ENCODE results near the gene SEMA6B.
A peak's percentile ranks its signal among the peaks of the same experiment; 100 is the strongest.

Gene SEMA6B

GRCh38 chr19:4497770-4498389 is 61.6 kb downstream of the SEMA6B start:
- no peak overlapping the region for H3K9ac ChIP-seq (ENCODE audit: low read length)
- H4K20me1 ChIP-seq (ENCODE audit: insufficient read depth, low read length): no peaks in the 10 kb centered on the region
- H3K4me1 ChIP-seq (ENCODE audit: low read length): no peaks in the 10 kb centered on the region
- no peak overlapping the region for H2AFZ ChIP-seq (ENCODE audit: low read depth, low read length)
- H3K79me2 ChIP-seq (ENCODE audit: low read length): no peaks in the 10 kb centered on the region
- H3K4me3 ChIP-seq (ENCODE audit: low read length): no peak overlapping the region
- H3K36me3 ChIP-seq (replicated peaks; ENCODE audit: low read depth, low read length): peaks cover 40% of the 10 kb centered on the region
- TF ChIP-seq CTCF (IDR thresholded peaks at IDR 0.05; ENCODE audit: low read depth, low read length) (no peak), EZH2phosphoT487 (IDR thresholded peaks at IDR 0.05; ENCODE audit: low read depth) (no peak)
- H3K27ac ChIP-seq (ENCODE audit: low read length): no peak overlapping the region
- H3K9me3 ChIP-seq (ENCODE audit: insufficient read depth, low read length): no peaks in the 10 kb centered on the region
- no peaks in the 10 kb centered on the region for H3K27me3 ChIP-seq (ENCODE audit: low read depth, low read length)
- H3K4me2 ChIP-seq (ENCODE audit: low read length): no peak overlapping the region

GRCh38 chr19:4496304-4496703 is 63.2 kb downstream of the SEMA6B start:
- Histone ChIP-seq H3K4me1 (ENCODE audit: low read length) (no peaks in the 10 kb centered on the region), H3K4me2 (ENCODE audit: low read length) (no peak overlapping the region), H3K9ac (ENCODE audit: low read length) (no peak overlapping the region), H3K4me3 (ENCODE audit: low read length) (no peak overlapping the region), H2AFZ (ENCODE audit: low read depth, low read length) (no peak overlapping the region), H4K20me1 (ENCODE audit: insufficient read depth, low read length) (no peaks in the 10 kb centered on the region), H3K36me3 (replicated peaks; ENCODE audit: low read depth, low read length) (peaks cover 53% of the 10 kb centered on the region), H3K27me3 (ENCODE audit: low read depth, low read length) (no peaks in the 10 kb centered on the region), H3K27ac (ENCODE audit: low read length) (no peak overlapping the region), H3K79me2 (ENCODE audit: low read length) (no peaks in the 10 kb centered on the region), H3K9me3 (ENCODE audit: insufficient read depth, low read length) (no peaks in the 10 kb centered on the region)
- TF ChIP-seq CTCF (IDR thresholded peaks at IDR 0.05; ENCODE audit: low read depth, low read length): no peak
- TF ChIP-seq EZH2phosphoT487 (IDR thresholded peaks at IDR 0.05; ENCODE audit: low read depth): no peak

- Histone ChIP-seq H2AFZ (ENCODE audit: low read depth, low read length) (no peak overlapping the region), H3K4me1 (ENCODE audit: low read length) (no peaks in the 10 kb centered on the region), H3K27ac (ENCODE audit: low read length) (no peak overlapping the region), H3K79me2 (ENCODE audit: low read length) (no peaks in the 10 kb centered on the region), H4K20me1 (ENCODE audit: insufficient read depth, low read length) (no peaks in the 10 kb centered on the region), H3K27me3 (ENCODE audit: low read depth, low read length) (no peaks in the 10 kb centered on the region), H3K4me3 (ENCODE audit: low read length) (no peak overlapping the region), H3K36me3 (replicated peaks; ENCODE audit: low read depth, low read length) (peaks cover 50% of the 10 kb centered on the region), H3K4me2 (ENCODE audit: low read length) (no peak overlapping the region), H3K9me3 (ENCODE audit: insufficient read depth, low read length) (no peaks in the 10 kb centered on the region), H3K9ac (ENCODE audit: low read length) (no peak overlapping the region)
- no peak for TF ChIP-seq EZH2phosphoT487 (IDR thresholded peaks at IDR 0.05; ENCODE audit: low read depth)
- peak; percentile 68 for TF ChIP-seq CTCF (IDR thresholded peaks at IDR 0.05; ENCODE audit: low read depth, low read length)
Measured at GRCh38 chr19:4495471-4495870, 64.0 kb downstream of the SEMA6B start.

GRCh38 chr19:4494691-4495064 is 64.8 kb downstream of the SEMA6B start:
- Histone ChIP-seq H2AFZ (ENCODE audit: low read depth, low read length) (no peak overlapping the region), H3K9ac (ENCODE audit: low read length) (no peak overlapping the region), H3K36me3 (replicated peaks; ENCODE audit: low read depth, low read length) (peaks cover 55% of the 10 kb centered on the region), H3K4me1 (ENCODE audit: low read length) (no peaks in the 10 kb centered on the region), H3K27me3 (ENCODE audit: low read depth, low read length) (no peaks in the 10 kb centered on the region), H3K4me2 (ENCODE audit: low read length) (no peak overlapping the region), H3K4me3 (ENCODE audit: low read length) (no peak overlapping the region), H3K27ac (ENCODE audit: low read length) (no peak overlapping the region), H4K20me1 (ENCODE audit: insufficient read depth, low read length) (no peaks in the 10 kb centered on the region), H3K9me3 (ENCODE audit: insufficient read depth, low read length) (no peaks in the 10 kb centered on the region), H3K79me2 (ENCODE audit: low read length) (no peaks in the 10 kb centered on the region)
- no peak for TF ChIP-seq CTCF (IDR thresholded peaks at IDR 0.05; ENCODE audit: low read depth, low read length)
- no peak for TF ChIP-seq EZH2phosphoT487 (IDR thresholded peaks at IDR 0.05; ENCODE audit: low read depth)
